Endothelial cell of umbilical vein (primary cell): Measurements from ENCODE around the gene HDAC3. TPM values are rescaled to one million over a fixed set of nuclear protein-coding genes. Genes with fewer than 3 reads are reported as not detected.

Experiments
- BruUV-seq: library from RNA; stranded (reverse); fragments of 400-500 nt; replicated peaks from 2 replicates; lab custom pipeline; 2021; lab: Mats Ljungman, UMichigan
- CTCF ChIA-PET: fragments of 300-600, 350-600 bp; sonication (Branson Sonifier 250); formaldehyde crosslinking; loops from one replicate; lab custom pipeline; 2021; ENCODE audit warnings: antibody characterized with exemption, inconsistent platforms; lab: Charles Lee
- POLR2A ChIA-PET: fragments of 300-600, 350-600 bp; sonication (Branson Sonifier 250); formaldehyde crosslinking; loops from one replicate; lab custom pipeline; 2021; ENCODE audit warnings: antibody characterized with exemption, inconsistent platforms; lab: Charles Lee
- DNase-seq: peaks from one replicate; pipeline ENCODE4 v3.0.0-alpha.2; 2011; ENCODE audit warnings: low read depth, low spot score
- FAIRE-seq: peaks from 2 replicates; lab custom pipeline; 2011; peaks lifted over from hg19 to GRCh38; lab: Jason Lieb, UNC
- H2AFZ ChIP-seq: 2 replicates; pipeline ENCODE4 v1.6.0; 2012; ENCODE audit warnings: low read depth, low read length, control low read depth, inconsistent platforms
- H3K27ac ChIP-seq: 2 replicates; pipeline ENCODE4 v1.5.1; 2011; ENCODE audit warnings: low read depth, mild to moderate bottlenecking, control low read depth, low read length, moderate library complexity; ENCODE audit not compliant: insufficient read depth
- H3K27me3 ChIP-seq, 2 experiments: 2 replicates each; pipeline versions ENCODE4 v1.6.0 to v1.6.1; 2011; ENCODE audit warnings: low read length in 2 of 2, mixed read lengths in 1 of 2; ENCODE audit not compliant: control insufficient read depth in 2 of 2, insufficient read depth in 2 of 2
- H3K36me3 ChIP-seq, 2 experiments: 2 replicates in 1 of 2; 3 replicates in 1 of 2; pipeline ENCODE4 v1.5.1; 2011; ENCODE audit warnings: low read length in 2 of 2, mild to moderate bottlenecking in 1 of 2, moderate library complexity in 1 of 2; ENCODE audit not compliant: control insufficient read depth in 2 of 2, insufficient read depth in 2 of 2; ENCODE audit errors: extremely low read depth in 1 of 2
- H3K4me1 ChIP-seq: 3 replicates; pipeline ENCODE4 v1.5.1; 2011; ENCODE audit warnings: mild to moderate bottlenecking, low read length; ENCODE audit not compliant: control insufficient read depth, insufficient read depth; ENCODE audit errors: extremely low read depth
- H3K4me2 ChIP-seq: 2 replicates; pipeline ENCODE4 v1.6.1; 2011; ENCODE audit warnings: low read length, control low read depth, mixed read lengths; ENCODE audit not compliant: insufficient read depth
- H3K4me3 ChIP-seq, 3 experiments: fragments of 200-600 bp in 1 of 3; sonication (generic), shearing (Covaris generic) in 1 of 3; replicated peaks in 1 of 3; 2 replicates each; pipeline ENCODE4 v1.5.1; 2011 to 2016; ENCODE audit warnings: control low read depth in 3 of 3, low read length in 3 of 3, mild to moderate bottlenecking in 2 of 3, inconsistent platforms in 1 of 3, low read depth in 1 of 3, moderate library complexity in 1 of 3; ENCODE audit not compliant: insufficient read depth in 1 of 3
- H3K79me2 ChIP-seq: 2 replicates; pipeline ENCODE4 v1.6.0; 2012; ENCODE audit warnings: low read length, inconsistent platforms; ENCODE audit not compliant: control insufficient read depth, insufficient read depth
- H3K9ac ChIP-seq: replicated peaks from 2 replicates; pipeline ENCODE3; 2011; ENCODE audit warnings: low read length, control low read depth; ENCODE audit not compliant: insufficient read depth; ENCODE audit errors: extremely low read depth
- H3K9me1 ChIP-seq: replicated peaks from 3 replicates; pipeline ENCODE4 v1.6.0; 2011; ENCODE audit warnings: mild to moderate bottlenecking, low read length; ENCODE audit not compliant: control insufficient read depth, insufficient read depth; ENCODE audit errors: extremely low read depth
- H3K9me3 ChIP-seq: replicated peaks from 2 replicates; pipeline ENCODE4 v1.5.1; 2012; ENCODE audit warnings: low read length, inconsistent platforms; ENCODE audit not compliant: control insufficient read depth, insufficient read depth
- H4K20me1 ChIP-seq: replicated peaks from 2 replicates; pipeline ENCODE3; 2011; ENCODE audit warnings: mild to moderate bottlenecking, low read length; ENCODE audit not compliant: control insufficient read depth, insufficient read depth; ENCODE audit errors: extremely low read depth
- EZH2 ChIP-seq: IDR thresholded peaks from 2 replicates; pipeline ENCODE4 v1.6.1; 2012; ENCODE audit warnings: borderline replicate concordance, low read depth, mild to moderate bottlenecking, moderate library complexity, low read length, inconsistent platforms; ENCODE audit not compliant: severe bottlenecking
- FOS ChIP-seq: IDR thresholded peaks from 2 replicates; pipeline ENCODE4 v1.6.1; 2011; ENCODE audit warnings: mild to moderate bottlenecking, low read length, moderate library complexity, borderline replicate concordance; ENCODE audit not compliant: insufficient read depth
- GATA2 ChIP-seq: IDR thresholded peaks from 2 replicates; pipeline ENCODE4 v1.7.0; 2011; ENCODE audit warnings: low read depth, mild to moderate bottlenecking, moderate library complexity, mixed read lengths, low read length; ENCODE audit not compliant: insufficient read length, insufficient read depth
- JUN ChIP-seq: IDR thresholded peaks from 2 replicates; pipeline ENCODE4 v1.6.1; 2011; ENCODE audit warnings: borderline replicate concordance, low read depth; ENCODE audit not compliant: insufficient read length, insufficient read depth
- MYC ChIP-seq: IDR thresholded peaks from one replicate; pipeline ENCODE4 v1.6.1; 2011; ENCODE audit warnings: mild to moderate bottlenecking, low read depth, low read length
- POLR2A ChIP-seq: IDR thresholded peaks from 2 replicates; pipeline ENCODE4 v1.6.1; 2012; ENCODE audit warnings: low read depth, mild to moderate bottlenecking, control low read depth, low read length
- POLR2AphosphoS5 ChIP-seq: IDR thresholded peaks from 2 replicates; pipeline ENCODE4 v1.6.1; 2012; ENCODE audit warnings: low read depth, mild to moderate bottlenecking, control low read depth, low read length, moderate library complexity; ENCODE audit not compliant: insufficient read depth
- dilution Hi-C: fragments of 300-500 bp; cut with MboI; formaldehyde crosslinking; loops from one replicate; pipeline ENCODE4 v1.15.0; 2019; ENCODE audit warnings: low sequenced_read_pairs; ENCODE audit not compliant: extremely low pct_ligation_motif_present
- intact Hi-C: fragments of 100-400 bp; cut with micrococcal nuclease; formaldehyde crosslinking; loops from one replicate; pipeline ENCODE4 v1.10.0; 2022
- polyA plus RNA-seq, 4 experiments: library from polyadenylated mRNA; depleted of rRNA in 3 of 4; stranded (reverse) in 3 of 4; unstranded in 1 of 4; fragments of >200 nt; gene quantifications; 2 replicates each; pipeline versions ENCODE4 v1.2.1 to v1.2.3, GENCODE V29; 2011 to 2012; ENCODE audit warnings: missing spikeins in 1 of 4
- total RNA-seq: library from RNA; stranded (reverse); gene quantifications from 2 replicates; pipeline ENCODE4 v1.2.3, GENCODE V29; 2021
- TF ChIP-seq, protein P1 (sequence below), 2 donors: IDR thresholded peaks; 1 replicate in 1 of 2; 2 replicates in 1 of 2; pipeline ENCODE4 v1.5.1; 2011; ENCODE audit warnings: low read length in 2 of 2, mild to moderate bottlenecking in 2 of 2, moderate library complexity in 2 of 2, control low read depth in 1 of 2, inconsistent platforms in 1 of 2, low read depth in 1 of 2; ENCODE audit not compliant: insufficient read depth in 1 of 2; ENCODE audit errors: extremely low read depth in 1 of 2
- TF ChIP-seq, protein P2 (sequence below): IDR thresholded peaks from 2 replicates; pipeline ENCODE4 v1.6.1; 2011; ENCODE audit not compliant: insufficient read depth, insufficient read length

HDAC3 gene
- total and polyA plus RNA-seq, 2 donors (not counting 3 experiments of a cell fraction or from before 2014, with no cell fraction given) = 58.5 to 75.5 TPM

DNA sequence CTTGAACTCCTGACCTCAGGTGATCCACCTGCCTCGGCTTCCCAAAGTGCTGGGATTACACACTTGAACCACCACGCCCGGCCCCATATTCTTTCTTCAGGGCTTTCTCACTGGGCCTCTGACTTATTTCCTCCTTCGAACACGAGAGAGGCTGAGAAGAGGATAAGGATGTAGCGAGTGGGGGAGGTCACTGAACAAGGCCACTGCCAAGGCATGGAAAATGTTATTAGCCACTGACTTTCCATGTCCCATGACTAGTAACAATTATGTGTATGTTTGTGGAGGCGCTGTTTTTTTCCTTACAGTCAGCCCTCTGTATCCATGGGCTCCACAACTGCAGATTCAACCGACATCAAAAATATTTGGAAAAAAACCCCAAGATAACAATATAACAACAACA is 26.9 kb upstream of the HDAC3 start:
- H2AFZ ChIP-seq = no peak overlapping the region
- DNase-seq = peak; percentile 64
- peaks cover 6% of the 10 kb centered on the region for H3K4me1 ChIP-seq

More for the DNA sequence above, 26.9 kb upstream of the HDAC3 start:
- H3K27ac ChIP-seq = peak overlapping the region; percentile 9
- H3K9me3 ChIP-seq = no peaks in the 10 kb centered on the region
- no peak overlapping the region for H3K4me2 ChIP-seq
- H3K79me2 ChIP-seq = no peaks in the 10 kb centered on the region
- ChIA-PET POLR2A (no interaction called here), CTCF (interaction anchor here (2.0 to 5.2 kb wide), 5 partner anchors 14 to 297 kb away, joined by 9 to 61 read pairs (median 32); partner anchors contain the start of gene PCDH1)
- no peak overlapping the region for H3K4me3 ChIP-seq
- BruUV-seq = no TSS peak
- TF ChIP-seq, protein P1, sequence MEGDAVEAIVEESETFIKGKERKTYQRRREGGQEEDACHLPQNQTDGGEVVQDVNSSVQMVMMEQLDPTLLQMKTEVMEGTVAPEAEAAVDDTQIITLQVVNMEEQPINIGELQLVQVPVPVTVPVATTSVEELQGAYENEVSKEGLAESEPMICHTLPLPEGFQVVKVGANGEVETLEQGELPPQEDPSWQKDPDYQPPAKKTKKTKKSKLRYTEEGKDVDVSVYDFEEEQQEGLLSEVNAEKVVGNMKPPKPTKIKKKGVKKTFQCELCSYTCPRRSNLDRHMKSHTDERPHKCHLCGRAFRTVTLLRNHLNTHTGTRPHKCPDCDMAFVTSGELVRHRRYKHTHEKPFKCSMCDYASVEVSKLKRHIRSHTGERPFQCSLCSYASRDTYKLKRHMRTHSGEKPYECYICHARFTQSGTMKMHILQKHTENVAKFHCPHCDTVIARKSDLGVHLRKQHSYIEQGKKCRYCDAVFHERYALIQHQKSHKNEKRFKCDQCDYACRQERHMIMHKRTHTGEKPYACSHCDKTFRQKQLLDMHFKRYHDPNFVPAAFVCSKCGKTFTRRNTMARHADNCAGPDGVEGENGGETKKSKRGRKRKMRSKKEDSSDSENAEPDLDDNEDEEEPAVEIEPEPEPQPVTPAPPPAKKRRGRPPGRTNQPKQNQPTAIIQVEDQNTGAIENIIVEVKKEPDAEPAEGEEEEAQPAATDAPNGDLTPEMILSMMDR (IDR thresholded peaks at IDR 0.05; ENCODE audit: extremely low read depth in 1 of 2, insufficient read depth in 1 of 2, low read depth in 1 of 2, low read length in 2 of 2) = no peak
- no peak for TF ChIP-seq MYC
- no peak for TF ChIP-seq GATA2
- TF ChIP-seq POLR2A = no peak
- TF ChIP-seq POLR2AphosphoS5 = no peak
- TF ChIP-seq FOS = no peak
- TF ChIP-seq, protein P2, sequence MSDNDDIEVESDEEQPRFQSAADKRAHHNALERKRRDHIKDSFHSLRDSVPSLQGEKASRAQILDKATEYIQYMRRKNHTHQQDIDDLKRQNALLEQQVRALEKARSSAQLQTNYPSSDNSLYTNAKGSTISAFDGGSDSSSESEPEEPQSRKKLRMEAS = no peak
- no peak for TF ChIP-seq JUN
- TF ChIP-seq EZH2 = no peak
- no peak overlapping the region for H3K9ac ChIP-seq
- no peak for FAIRE-seq
- intact Hi-C loops = no loop called here
- H3K27me3 ChIP-seq = no peaks in the 10 kb centered on the region
- no peaks in the 10 kb centered on the region for H4K20me1 ChIP-seq
- peaks cover 18 to 37% of the 10 kb centered on the region in 2 experiments for H3K36me3 ChIP-seq
- no peaks in the 10 kb centered on the region for H3K9me1 ChIP-seq
- dilution Hi-C loops = no loop called here
